ENCODE results near the gene TTI1.
"Not testable (repeated sequence)": the region's sequence is repeated elsewhere in the genome, so short reads cannot be mapped to it uniquely, and the experiment has no call there.

TTI1 gene

GRCh38 chr20:38018385-38018784 is 14.9 kb downstream of the TTI1 start:
- H3K4me3 ChIP-seq (ENCODE audit: control insufficient read depth, low read depth, low read length) = no peak overlapping the region
- TF ChIP-seq, protein P1, sequence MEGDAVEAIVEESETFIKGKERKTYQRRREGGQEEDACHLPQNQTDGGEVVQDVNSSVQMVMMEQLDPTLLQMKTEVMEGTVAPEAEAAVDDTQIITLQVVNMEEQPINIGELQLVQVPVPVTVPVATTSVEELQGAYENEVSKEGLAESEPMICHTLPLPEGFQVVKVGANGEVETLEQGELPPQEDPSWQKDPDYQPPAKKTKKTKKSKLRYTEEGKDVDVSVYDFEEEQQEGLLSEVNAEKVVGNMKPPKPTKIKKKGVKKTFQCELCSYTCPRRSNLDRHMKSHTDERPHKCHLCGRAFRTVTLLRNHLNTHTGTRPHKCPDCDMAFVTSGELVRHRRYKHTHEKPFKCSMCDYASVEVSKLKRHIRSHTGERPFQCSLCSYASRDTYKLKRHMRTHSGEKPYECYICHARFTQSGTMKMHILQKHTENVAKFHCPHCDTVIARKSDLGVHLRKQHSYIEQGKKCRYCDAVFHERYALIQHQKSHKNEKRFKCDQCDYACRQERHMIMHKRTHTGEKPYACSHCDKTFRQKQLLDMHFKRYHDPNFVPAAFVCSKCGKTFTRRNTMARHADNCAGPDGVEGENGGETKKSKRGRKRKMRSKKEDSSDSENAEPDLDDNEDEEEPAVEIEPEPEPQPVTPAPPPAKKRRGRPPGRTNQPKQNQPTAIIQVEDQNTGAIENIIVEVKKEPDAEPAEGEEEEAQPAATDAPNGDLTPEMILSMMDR (conservative IDR thresholded peaks at IDR 0.05; ENCODE audit: control insufficient read depth, insufficient read depth, low read depth, low read length) = no peak
- no peak for DNase-seq (ENCODE audit: low read depth)

- TF ChIP-seq, protein P1 (conservative IDR thresholded peaks at IDR 0.05; ENCODE audit: control insufficient read depth, insufficient read depth, low read depth, low read length) = no peak
- DNase-seq (ENCODE audit: low read depth) = no peak
- H3K4me3 ChIP-seq (ENCODE audit: control insufficient read depth, low read depth, low read length) = no peak overlapping the region
These were observed 15.3 kb downstream of the TTI1 start for GRCh38 chr20:38017959-38018358.

- H3K4me3 ChIP-seq (ENCODE audit: control insufficient read depth, low read depth, low read length) = no peak overlapping the region
- TF ChIP-seq, protein P1 (conservative IDR thresholded peaks at IDR 0.05; ENCODE audit: control insufficient read depth, insufficient read depth, low read depth, low read length) = no peak
- DNase-seq (ENCODE audit: low read depth) = no peak
These were observed 19.4 kb downstream of the TTI1 start for GRCh38 chr20:38013887-38014286.

GRCh38 chr20:38012332-38012731 is 20.9 kb downstream of the TTI1 start:
- no peak for DNase-seq (ENCODE audit: low read depth)
- TF ChIP-seq, protein P1 (conservative IDR thresholded peaks at IDR 0.05; ENCODE audit: control insufficient read depth, insufficient read depth, low read depth, low read length) = no peak
- H3K4me3 ChIP-seq (ENCODE audit: control insufficient read depth, low read depth, low read length) = no peak overlapping the region

DNA sequence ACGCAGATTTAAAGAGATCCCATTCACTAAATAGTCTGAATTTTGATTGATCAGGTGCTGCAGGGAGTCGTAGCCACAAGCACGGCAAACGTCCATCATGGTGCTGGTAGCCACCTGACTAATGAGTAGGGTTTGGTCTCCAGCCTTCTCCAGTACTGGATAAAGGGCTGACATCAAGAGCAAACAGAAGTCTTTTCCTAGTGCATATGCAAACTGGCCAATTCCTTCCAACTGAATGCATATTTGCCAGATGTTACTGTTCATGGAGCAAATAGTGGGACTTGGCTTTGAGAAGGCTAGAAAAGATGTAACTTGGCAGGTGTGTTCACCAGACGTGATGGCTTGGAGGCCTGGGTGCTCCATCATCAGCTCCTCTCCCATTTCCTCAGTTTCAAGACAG is 21.6 kb downstream of the TTI1 start:
- no peak overlapping the region for H3K4me3 ChIP-seq (ENCODE audit: control insufficient read depth, low read depth, low read length)
- TF ChIP-seq, protein P1 (conservative IDR thresholded peaks at IDR 0.05; ENCODE audit: control insufficient read depth, insufficient read depth, low read depth, low read length) = no peak
- DNase-seq (ENCODE audit: low read depth) = no peak

DNA sequence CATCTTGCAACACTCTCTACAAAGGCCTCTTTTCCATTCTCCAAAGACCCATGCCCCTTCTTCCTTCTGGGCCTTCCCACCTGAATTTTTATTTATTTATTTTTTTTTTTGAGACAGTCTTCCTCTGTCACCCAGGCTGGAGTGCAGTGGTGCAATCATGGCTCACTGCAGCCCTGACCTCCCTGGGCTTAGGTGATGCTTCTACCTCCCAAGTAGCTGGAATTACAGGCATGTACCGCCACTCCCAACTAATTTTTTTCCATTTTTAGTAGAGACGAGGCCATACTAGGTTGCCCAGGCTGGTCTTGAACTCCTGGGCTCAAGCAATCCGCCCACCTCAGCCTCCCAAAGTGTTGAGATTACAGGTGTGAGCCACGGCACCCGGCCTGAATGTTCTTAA is 23.8 kb downstream of the TTI1 start:
- not testable (repeated sequence) for H3K4me3 ChIP-seq (ENCODE audit: control insufficient read depth, low read depth, low read length); DNase-seq (ENCODE audit: low read depth)

GRCh38 chr20:38008233-38008944 is 24.9 kb downstream of the TTI1 start:
- no peak for DNase-seq (ENCODE audit: low read depth)
- TF ChIP-seq, protein P1 (conservative IDR thresholded peaks at IDR 0.05; ENCODE audit: control insufficient read depth, insufficient read depth, low read depth, low read length) = no peak

More at GRCh38 chr20:38008233-38008944, 24.9 kb downstream of the TTI1 start:
- no peak overlapping the region for H3K4me3 ChIP-seq (ENCODE audit: control insufficient read depth, low read depth, low read length)

Data from fibroblast of mammary gland (primary cell).